ENCODE data around the gene PDK2. TPM values are rescaled to one million over a fixed set of nuclear protein-coding genes. Genes with fewer than 3 reads are reported as not detected.

Gene PDK2
- total and polyA plus RNA-seq, 9 of the 15 experiments (the other 6 are each of a cell fraction or from before 2014, with no cell fraction given) = 0.03 to 2.5 (median 1.4) TPM

DNA sequence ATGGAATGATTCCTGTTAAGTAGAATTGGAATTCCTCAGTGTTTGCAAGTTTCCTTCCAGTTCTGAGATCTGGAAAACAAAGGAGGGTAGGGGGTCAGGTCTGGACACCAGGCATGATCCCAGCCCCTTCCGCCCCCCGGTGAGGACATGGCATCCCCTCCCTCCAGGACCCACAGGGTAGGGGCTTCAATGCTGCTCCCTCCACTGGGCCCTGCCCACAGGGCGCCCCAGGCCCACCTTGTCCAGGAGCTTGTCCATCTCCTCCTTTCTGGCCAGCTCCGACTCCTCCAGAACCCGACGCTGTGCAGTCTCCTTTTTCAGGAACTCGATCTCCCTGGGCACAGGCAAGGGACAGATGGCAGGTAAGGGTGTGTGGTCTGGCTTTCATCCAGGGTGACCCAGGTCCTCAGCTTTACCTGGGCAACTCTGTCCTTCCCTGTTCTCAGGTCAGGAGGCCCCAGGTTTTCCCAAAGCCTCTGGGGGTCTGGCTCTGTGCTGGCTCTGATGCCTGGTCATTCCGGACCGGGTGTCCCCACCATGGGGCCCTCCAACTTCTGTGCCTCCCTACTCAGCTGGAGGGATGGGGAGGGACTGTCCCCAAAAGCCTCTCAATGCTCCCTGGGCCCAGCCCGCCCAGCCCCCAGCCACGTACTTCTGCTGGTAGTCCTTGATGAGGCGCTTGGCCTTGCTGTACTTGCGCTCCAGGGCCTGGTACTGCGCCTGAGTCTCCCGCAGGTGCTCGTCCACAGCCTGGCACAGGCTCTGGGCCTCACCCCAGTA lies 40.4 kb downstream of the PDK2 start (continued):
- TF ChIP-seq, protein P1, sequence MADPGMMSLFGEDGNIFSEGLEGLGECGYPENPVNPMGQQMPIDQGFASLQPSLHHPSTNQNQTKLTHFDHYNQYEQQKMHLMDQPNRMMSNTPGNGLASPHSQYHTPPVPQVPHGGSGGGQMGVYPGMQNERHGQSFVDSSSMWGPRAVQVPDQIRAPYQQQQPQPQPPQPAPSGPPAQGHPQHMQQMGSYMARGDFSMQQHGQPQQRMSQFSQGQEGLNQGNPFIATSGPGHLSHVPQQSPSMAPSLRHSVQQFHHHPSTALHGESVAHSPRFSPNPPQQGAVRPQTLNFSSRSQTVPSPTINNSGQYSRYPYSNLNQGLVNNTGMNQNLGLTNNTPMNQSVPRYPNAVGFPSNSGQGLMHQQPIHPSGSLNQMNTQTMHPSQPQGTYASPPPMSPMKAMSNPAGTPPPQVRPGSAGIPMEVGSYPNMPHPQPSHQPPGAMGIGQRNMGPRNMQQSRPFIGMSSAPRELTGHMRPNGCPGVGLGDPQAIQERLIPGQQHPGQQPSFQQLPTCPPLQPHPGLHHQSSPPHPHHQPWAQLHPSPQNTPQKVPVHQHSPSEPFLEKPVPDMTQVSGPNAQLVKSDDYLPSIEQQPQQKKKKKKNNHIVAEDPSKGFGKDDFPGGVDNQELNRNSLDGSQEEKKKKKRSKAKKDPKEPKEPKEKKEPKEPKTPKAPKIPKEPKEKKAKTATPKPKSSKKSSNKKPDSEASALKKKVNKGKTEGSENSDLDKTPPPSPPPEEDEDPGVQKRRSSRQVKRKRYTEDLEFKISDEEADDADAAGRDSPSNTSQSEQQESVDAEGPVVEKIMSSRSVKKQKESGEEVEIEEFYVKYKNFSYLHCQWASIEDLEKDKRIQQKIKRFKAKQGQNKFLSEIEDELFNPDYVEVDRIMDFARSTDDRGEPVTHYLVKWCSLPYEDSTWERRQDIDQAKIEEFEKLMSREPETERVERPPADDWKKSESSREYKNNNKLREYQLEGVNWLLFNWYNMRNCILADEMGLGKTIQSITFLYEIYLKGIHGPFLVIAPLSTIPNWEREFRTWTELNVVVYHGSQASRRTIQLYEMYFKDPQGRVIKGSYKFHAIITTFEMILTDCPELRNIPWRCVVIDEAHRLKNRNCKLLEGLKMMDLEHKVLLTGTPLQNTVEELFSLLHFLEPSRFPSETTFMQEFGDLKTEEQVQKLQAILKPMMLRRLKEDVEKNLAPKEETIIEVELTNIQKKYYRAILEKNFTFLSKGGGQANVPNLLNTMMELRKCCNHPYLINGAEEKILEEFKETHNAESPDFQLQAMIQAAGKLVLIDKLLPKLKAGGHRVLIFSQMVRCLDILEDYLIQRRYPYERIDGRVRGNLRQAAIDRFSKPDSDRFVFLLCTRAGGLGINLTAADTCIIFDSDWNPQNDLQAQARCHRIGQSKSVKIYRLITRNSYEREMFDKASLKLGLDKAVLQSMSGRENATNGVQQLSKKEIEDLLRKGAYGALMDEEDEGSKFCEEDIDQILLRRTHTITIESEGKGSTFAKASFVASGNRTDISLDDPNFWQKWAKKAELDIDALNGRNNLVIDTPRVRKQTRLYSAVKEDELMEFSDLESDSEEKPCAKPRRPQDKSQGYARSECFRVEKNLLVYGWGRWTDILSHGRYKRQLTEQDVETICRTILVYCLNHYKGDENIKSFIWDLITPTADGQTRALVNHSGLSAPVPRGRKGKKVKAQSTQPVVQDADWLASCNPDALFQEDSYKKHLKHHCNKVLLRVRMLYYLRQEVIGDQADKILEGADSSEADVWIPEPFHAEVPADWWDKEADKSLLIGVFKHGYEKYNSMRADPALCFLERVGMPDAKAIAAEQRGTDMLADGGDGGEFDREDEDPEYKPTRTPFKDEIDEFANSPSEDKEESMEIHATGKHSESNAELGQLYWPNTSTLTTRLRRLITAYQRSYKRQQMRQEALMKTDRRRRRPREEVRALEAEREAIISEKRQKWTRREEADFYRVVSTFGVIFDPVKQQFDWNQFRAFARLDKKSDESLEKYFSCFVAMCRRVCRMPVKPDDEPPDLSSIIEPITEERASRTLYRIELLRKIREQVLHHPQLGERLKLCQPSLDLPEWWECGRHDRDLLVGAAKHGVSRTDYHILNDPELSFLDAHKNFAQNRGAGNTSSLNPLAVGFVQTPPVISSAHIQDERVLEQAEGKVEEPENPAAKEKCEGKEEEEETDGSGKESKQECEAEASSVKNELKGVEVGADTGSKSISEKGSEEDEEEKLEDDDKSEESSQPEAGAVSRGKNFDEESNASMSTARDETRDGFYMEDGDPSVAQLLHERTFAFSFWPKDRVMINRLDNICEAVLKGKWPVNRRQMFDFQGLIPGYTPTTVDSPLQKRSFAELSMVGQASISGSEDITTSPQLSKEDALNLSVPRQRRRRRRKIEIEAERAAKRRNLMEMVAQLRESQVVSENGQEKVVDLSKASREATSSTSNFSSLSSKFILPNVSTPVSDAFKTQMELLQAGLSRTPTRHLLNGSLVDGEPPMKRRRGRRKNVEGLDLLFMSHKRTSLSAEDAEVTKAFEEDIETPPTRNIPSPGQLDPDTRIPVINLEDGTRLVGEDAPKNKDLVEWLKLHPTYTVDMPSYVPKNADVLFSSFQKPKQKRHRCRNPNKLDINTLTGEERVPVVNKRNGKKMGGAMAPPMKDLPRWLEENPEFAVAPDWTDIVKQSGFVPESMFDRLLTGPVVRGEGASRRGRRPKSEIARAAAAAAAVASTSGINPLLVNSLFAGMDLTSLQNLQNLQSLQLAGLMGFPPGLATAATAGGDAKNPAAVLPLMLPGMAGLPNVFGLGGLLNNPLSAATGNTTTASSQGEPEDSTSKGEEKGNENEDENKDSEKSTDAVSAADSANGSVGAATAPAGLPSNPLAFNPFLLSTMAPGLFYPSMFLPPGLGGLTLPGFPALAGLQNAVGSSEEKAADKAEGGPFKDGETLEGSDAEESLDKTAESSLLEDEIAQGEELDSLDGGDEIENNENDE (IDR thresholded peaks at IDR 0.05; ENCODE audit: low read depth, low read length) = no peak

Data from K562 (cell line).